ENCODE data around the gene B3GNT8.

- TF ChIP-seq POLR2A (IDR thresholded peaks at IDR 0.05) = no peak
- no peak for TF ChIP-seq CTCF (IDR thresholded peaks at IDR 0.05)
Measured at GRCh38 chr19:41398050-41398418, 29.1 kb downstream of the B3GNT8 start.
